ENCODE data around the gene THBS1.

Gene THBS1

GRCh38 chr15:39588531-39589192 lies 7.8 kb downstream of the THBS1 start:
- no peak for DNase-seq (ENCODE audit: low read depth in 4 of 4, low spot score in 1 of 4)

- no peak for DNase-seq (ENCODE audit: low read depth in 4 of 4, low spot score in 1 of 4)
These were observed 8.4 kb downstream of the THBS1 start for GRCh38 chr15:39589193-39589814.

GRCh38 chr15:39589815-39590644 lies 9.2 kb downstream of the THBS1 start:
- DNase-seq (ENCODE audit: low read depth in 4 of 4, low spot score in 1 of 4): no peak

GRCh38 chr15:39591141-39591895 lies 10.4 kb downstream of the THBS1 start:
- DNase-seq (ENCODE audit: low read depth in 4 of 4, low spot score in 1 of 4): no peak

- DNase-seq (ENCODE audit: low read depth in 4 of 4, low spot score in 1 of 4): no peak
These were observed 11.0 kb downstream of the THBS1 start for GRCh38 chr15:39591896-39592315.

GRCh38 chr15:39592500-39592899 lies 11.6 kb downstream of the THBS1 start:
- DNase-seq (ENCODE audit: low read depth in 4 of 4, low spot score in 1 of 4): no peak

GRCh38 chr15:39593071-39593655 lies 12.3 kb downstream of the THBS1 start:
- no peak for DNase-seq (ENCODE audit: low read depth in 4 of 4, low spot score in 1 of 4)

GRCh38 chr15:39593656-39594445 lies 13.0 kb downstream of the THBS1 start:
- DNase-seq (ENCODE audit: low read depth in 4 of 4, low spot score in 1 of 4): no peak

- DNase-seq (ENCODE audit: low read depth in 4 of 4, low spot score in 1 of 4): no peak
These were observed 13.8 kb downstream of the THBS1 start for GRCh38 chr15:39594446-39595337.

GRCh38 chr15:39595338-39596221 lies 14.7 kb downstream of the THBS1 start:
- no peak for DNase-seq (ENCODE audit: low read depth in 4 of 4, low spot score in 1 of 4)

GRCh38 chr15:39596358-39597051 lies 15.6 kb downstream of the THBS1 start:
- DNase-seq (ENCODE audit: low read depth in 4 of 4, low spot score in 1 of 4): no peak

GRCh38 chr15:39597336-39597735 lies 16.5 kb downstream of the THBS1 start:
- DNase-seq (ENCODE audit: low read depth in 4 of 4, low spot score in 1 of 4): no peak

GRCh38 chr15:39597751-39598185 lies 16.9 kb downstream of the THBS1 start:
- DNase-seq (ENCODE audit: low read depth in 4 of 4, low spot score in 1 of 4): no peak

GRCh38 chr15:39598186-39598850 lies 17.4 kb downstream of the THBS1 start:
- no peak for DNase-seq (ENCODE audit: low read depth in 4 of 4, low spot score in 1 of 4)

GRCh38 chr15:39598958-39599845 lies 18.3 kb downstream of the THBS1 start:
- no peak for DNase-seq (ENCODE audit: low read depth in 4 of 4, low spot score in 1 of 4)

GRCh38 chr15:39599871-39600270 lies 19.0 kb downstream of the THBS1 start:
- DNase-seq (ENCODE audit: low read depth in 4 of 4, low spot score in 1 of 4): no peak
